ENCODE measurements around the gene NSUN2. TPM values are rescaled to one million over a fixed set of nuclear protein-coding genes. Genes with fewer than 3 reads are reported as not detected.

NSUN2 gene
- total RNA-seq, 3 donors from 2014 or later (not counting 1 experiment from before 2014, with no cell fraction given): 61.3 to 87.4 (median 81.4) TPM

GRCh38 chr5:6581559-6582426 lies 51.1 kb downstream of the NSUN2 start:
- H3K36me3 Mint-ChIP-seq: no peaks in the 10 kb centered on the region
- Histone ChIP-seq H3K27ac (ENCODE audit: low read length) (no peak overlapping the region), H3K36me3 (ENCODE audit: control insufficient read depth, insufficient read depth, low read length) (no peaks in the 10 kb centered on the region), H3K4me3 (ENCODE audit: low read length) (no peak overlapping the region), H3K4me1 (ENCODE audit: control insufficient read depth, insufficient read depth, low read length) (peaks cover 3% of the 10 kb centered on the region), H3K27me3 (ENCODE audit: control insufficient read depth, insufficient read depth, low read length) (peaks cover 10% of the 10 kb centered on the region), H3K9me3 (ENCODE audit: control insufficient read depth, insufficient read depth, low read length) (no peaks in the 10 kb centered on the region)
- DNase-seq (no peak), ATAC-seq (no peak)
- H3K27me3 Mint-ChIP-seq (ENCODE audit: low read depth in 2 of 2): peaks cover 27 to 57% of the 10 kb centered on the region in 2 donors
- TF ChIP-seq, protein P1, sequence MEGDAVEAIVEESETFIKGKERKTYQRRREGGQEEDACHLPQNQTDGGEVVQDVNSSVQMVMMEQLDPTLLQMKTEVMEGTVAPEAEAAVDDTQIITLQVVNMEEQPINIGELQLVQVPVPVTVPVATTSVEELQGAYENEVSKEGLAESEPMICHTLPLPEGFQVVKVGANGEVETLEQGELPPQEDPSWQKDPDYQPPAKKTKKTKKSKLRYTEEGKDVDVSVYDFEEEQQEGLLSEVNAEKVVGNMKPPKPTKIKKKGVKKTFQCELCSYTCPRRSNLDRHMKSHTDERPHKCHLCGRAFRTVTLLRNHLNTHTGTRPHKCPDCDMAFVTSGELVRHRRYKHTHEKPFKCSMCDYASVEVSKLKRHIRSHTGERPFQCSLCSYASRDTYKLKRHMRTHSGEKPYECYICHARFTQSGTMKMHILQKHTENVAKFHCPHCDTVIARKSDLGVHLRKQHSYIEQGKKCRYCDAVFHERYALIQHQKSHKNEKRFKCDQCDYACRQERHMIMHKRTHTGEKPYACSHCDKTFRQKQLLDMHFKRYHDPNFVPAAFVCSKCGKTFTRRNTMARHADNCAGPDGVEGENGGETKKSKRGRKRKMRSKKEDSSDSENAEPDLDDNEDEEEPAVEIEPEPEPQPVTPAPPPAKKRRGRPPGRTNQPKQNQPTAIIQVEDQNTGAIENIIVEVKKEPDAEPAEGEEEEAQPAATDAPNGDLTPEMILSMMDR (IDR thresholded peaks at IDR 0.05): no peak
- H3K4me3 Mint-ChIP-seq: peak overlapping the region; percentile 21
- intact Hi-C loops (cut with micrococcal nuclease): no loop called here
- H3K4me1 Mint-ChIP-seq: no peaks in the 10 kb centered on the region
- H3K27ac Mint-ChIP-seq: no peak overlapping the region
- H3K9me3 Mint-ChIP-seq: no peaks in the 10 kb centered on the region
- WGBS (ENCODE audit: insufficient coverage): 79% methylated on average over 14 of the region's 14 CpGs

GRCh38 chr5:6581090-6581489 lies 51.8 kb downstream of the NSUN2 start:
- no peak overlapping the region for H3K4me3 ChIP-seq (ENCODE audit: low read length)
- H3K36me3 ChIP-seq (ENCODE audit: control insufficient read depth, insufficient read depth, low read length): no peaks in the 10 kb centered on the region
- TF ChIP-seq, protein P1 (IDR thresholded peaks at IDR 0.05): no peak
- H3K4me1 ChIP-seq (ENCODE audit: control insufficient read depth, insufficient read depth, low read length): peaks cover 3% of the 10 kb centered on the region
- ATAC-seq (no peak), DNase-seq (no peak)
- peaks cover 10% of the 10 kb centered on the region for H3K27me3 ChIP-seq (ENCODE audit: control insufficient read depth, insufficient read depth, low read length)
- Mint-ChIP-seq H3K36me3 (no peaks in the 10 kb centered on the region), H3K27ac (no peak overlapping the region), H3K27me3 (ENCODE audit: low read depth in 2 of 2) (peaks cover 27 to 50% of the 10 kb centered on the region in 2 donors), H3K9me3 (no peaks in the 10 kb centered on the region), H3K4me3 (no peak overlapping the region), H3K4me1 (no peaks in the 10 kb centered on the region)
- H3K9me3 ChIP-seq (ENCODE audit: control insufficient read depth, insufficient read depth, low read length): no peaks in the 10 kb centered on the region
- intact Hi-C loops (cut with micrococcal nuclease): no loop called here
- 77% methylated on average over 1 of the region's 1 CpG for WGBS (ENCODE audit: insufficient coverage)
- no peak overlapping the region for H3K27ac ChIP-seq (ENCODE audit: low read length)

DNA sequence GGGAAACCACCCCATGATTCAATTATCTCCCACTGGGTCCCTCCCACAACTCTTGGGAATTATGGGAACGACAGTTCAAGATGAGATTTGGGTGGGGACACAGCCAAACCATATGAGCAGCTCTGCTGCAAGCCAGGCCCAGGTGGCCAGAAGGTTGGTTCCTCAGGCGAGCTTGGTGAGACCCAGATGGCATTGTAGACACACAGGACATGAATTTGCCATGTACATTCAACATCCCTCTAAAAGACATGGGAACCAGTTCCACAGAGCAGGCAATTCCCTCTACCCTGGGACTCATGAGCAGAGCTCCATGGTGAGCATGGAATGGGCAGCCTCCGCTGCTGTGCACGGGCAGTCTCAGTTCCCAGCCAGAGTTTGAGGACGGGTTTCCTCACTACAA lies 53.3 kb downstream of the NSUN2 start:
- Histone ChIP-seq H3K27ac (ENCODE audit: low read length) (no peak overlapping the region), H3K9me3 (ENCODE audit: control insufficient read depth, insufficient read depth, low read length) (no peaks in the 10 kb centered on the region), H3K27me3 (ENCODE audit: control insufficient read depth, insufficient read depth, low read length) (peaks cover 5% of the 10 kb centered on the region), H3K4me3 (ENCODE audit: low read length) (no peak overlapping the region), H3K4me1 (ENCODE audit: control insufficient read depth, insufficient read depth, low read length) (peaks cover 3% of the 10 kb centered on the region), H3K36me3 (ENCODE audit: control insufficient read depth, insufficient read depth, low read length) (no peaks in the 10 kb centered on the region)
- no peaks in the 10 kb centered on the region for H3K4me1 Mint-ChIP-seq
- TF ChIP-seq, protein P1 (IDR thresholded peaks at IDR 0.05): no peak
- H3K27me3 Mint-ChIP-seq (ENCODE audit: low read depth in 2 of 2): peaks cover 19 to 40% of the 10 kb centered on the region in 2 donors
- no peaks in the 10 kb centered on the region for H3K9me3 Mint-ChIP-seq
- 80% methylated on average over 5 of the region's 5 CpGs for WGBS (ENCODE audit: insufficient coverage)
- ATAC-seq (no peak), DNase-seq (no peak)
- H3K27ac Mint-ChIP-seq: no peak overlapping the region
- H3K4me3 Mint-ChIP-seq: no peak overlapping the region
- intact Hi-C loops (cut with micrococcal nuclease): loop anchor here (10.0 kb wide), 1 partner anchor 1085 kb away; no protein-coding TSS in a partner anchor
- no peaks in the 10 kb centered on the region for H3K36me3 Mint-ChIP-seq
